ENCODE measurements around the gene SYNPO2. TPM values are rescaled to one million over a fixed set of nuclear protein-coding genes. Genes with fewer than 3 reads are reported as not detected.

SYNPO2 gene
- total and polyA plus RNA-seq, 2 of the 8 experiments (the other 6 are each of a cell fraction or from before 2014, with no cell fraction given): 0.50 to 4.2 TPM

GRCh38 chr4:118839221-118839927, 49.3 kb upstream of the SYNPO2 start:
- H3K36me3 ChIP-seq (ENCODE audit: control insufficient read depth in 2 of 4, insufficient read depth in 4 of 4, low read length in 3 of 4): no peaks in the 10 kb centered on the region
- CTCF ChIA-PET (ENCODE audit: partially characterized antibody): interaction anchor here (0.6 to 3.2 kb wide), 10 partner anchors 8 to 68 kb away, joined by 3 to 12 read pairs (median 4); partner anchors contain the start of gene SYNPO2
- H3K4me1 ChIP-seq (replicated peaks in 1 of 4; ENCODE audit: control insufficient read depth in 3 of 4, insufficient read depth in 4 of 4, low read length in 3 of 4): peaks cover 0 to 9% (median 0%) of the 10 kb centered on the region in 4 experiments; a peak in 2 of 7 replicates
- H4K91ac ChIP-seq (replicated peaks; ENCODE audit: insufficient read length, low read length): no peak overlapping the region
- peak overlapping the region; percentile 8; the same call in 1 of the 2 replicates for H2BK20ac ChIP-seq (ENCODE audit: low read length)
- peak overlapping the region; percentile 78; the same call in 1 of the 2 replicates for H2BK15ac ChIP-seq (ENCODE audit: low read length)
- no peaks in the 10 kb centered on the region for H4K20me1 ChIP-seq (replicated peaks in 1 of 2; ENCODE audit: control insufficient read depth in 1 of 2, insufficient read depth in 2 of 2, low read length in 2 of 2)
- POLR2A ChIA-PET (ENCODE audit: partially characterized antibody): interaction anchor here (1.5 to 5.0 kb wide), 2 partner anchors 11 to 49 kb away, joined by 3 to 32 read pairs; partner anchors contain the start of gene SYNPO2
- H3K79me2 ChIP-seq (ENCODE audit: control insufficient read depth in 1 of 2, insufficient read depth in 2 of 2, low read length in 2 of 2): peaks cover 0 to 11% of the 10 kb centered on the region in 2 experiments; a peak in 2 of 4 replicates
- H3K18ac ChIP-seq (ENCODE audit: extremely low read depth, low read length): no peak overlapping the region
- H2BK120ac ChIP-seq (replicated peaks; ENCODE audit: low read depth, low read length): no peak overlapping the region
- TF ChIP-seq NANOG (IDR thresholded peaks at IDR 0.05; ENCODE audit: insufficient read depth, low read depth, low read length, poor library complexity, severe bottlenecking) (no peak), JUND (IDR thresholded peaks at IDR 0.05; ENCODE audit: low read length) (no peak), SP4 (IDR thresholded peaks at IDR 0.05; ENCODE audit: low read length) (no peak), MAFK (IDR thresholded peaks at IDR 0.05; ENCODE audit: low read depth, low read length) (no peak), POLR2AphosphoS5 (IDR thresholded peaks at IDR 0.05; ENCODE audit: low read depth, low read length) (no peak), SP2 (IDR thresholded peaks at IDR 0.05; ENCODE audit: low read length) (no peak), HDAC6 (IDR thresholded peaks at IDR 0.05; ENCODE audit: low read depth, low read length) (no peak), CBX5 (IDR thresholded peaks at IDR 0.05; ENCODE audit: low read depth, low read length) (no peak), CTCF (IDR thresholded peaks at IDR 0.05; ENCODE audit: control extremely low read depth in 1 of 3, insufficient read depth in 1 of 3, low read depth in 1 of 3, low read length in 3 of 3) (no peak), CEBPB (IDR thresholded peaks at IDR 0.05; ENCODE audit: low read depth, low read length) (no peak), YY1 (IDR thresholded peaks at IDR 0.05; ENCODE audit: low read depth, low read length) (no peak)
- H3K27ac ChIP-seq (ENCODE audit: low read depth, low read length): no peak overlapping the region
- H3K14ac ChIP-seq (ENCODE audit: insufficient read length): no peak overlapping the region
- no peak overlapping the region for H3K23ac ChIP-seq (ENCODE audit: insufficient read length)
- no peak overlapping the region for H3K9ac ChIP-seq (replicated peaks in 1 of 4; ENCODE audit: extremely low read depth in 1 of 4, low read depth in 3 of 4, low read length in 3 of 4)
- H4K5ac ChIP-seq (ENCODE audit: insufficient read length, low read depth, low read length): no peak overlapping the region
- no peak overlapping the region for H3K4me3 ChIP-seq (ENCODE audit: extremely low read depth in 1 of 4, insufficient read depth in 2 of 4, low read depth in 3 of 4, low read length in 4 of 4)
- FAIRE-seq (no peak), DNase-seq (ENCODE audit: low read depth in 1 of 2, low spot score in 2 of 2) (no peak)
- no peaks in the 10 kb centered on the region for H3K9me3 ChIP-seq (ENCODE audit: insufficient read depth in 2 of 2, low read depth in 1 of 2, low read length in 1 of 2)
- no peak overlapping the region for H2BK5ac ChIP-seq (ENCODE audit: low read depth, low read length)
- H3K56ac ChIP-seq (replicated peaks; ENCODE audit: insufficient read length, low read depth, low read length): no peak overlapping the region
- no peak overlapping the region for H3K4me2 ChIP-seq (ENCODE audit: insufficient read depth in 1 of 2, low read depth in 2 of 2, low read length in 2 of 2)
- 0 out of 2 replicates have a peak overlapping the region, but pooled peaks have one; percentile 30 for H2BK12ac ChIP-seq (ENCODE audit: low read depth, low read length)
- H2AFZ ChIP-seq (ENCODE audit: low read length): no peak overlapping the region
- no peak overlapping the region for H4K8ac ChIP-seq (ENCODE audit: extremely low read depth, insufficient read depth, low read length)
- H2AK5ac ChIP-seq (ENCODE audit: low read depth, low read length): no peak overlapping the region
- H3K27me3 ChIP-seq (replicated peaks in 1 of 4; ENCODE audit: control insufficient read depth in 3 of 4, extremely low read depth in 1 of 4, insufficient read depth in 3 of 4, low read length in 3 of 4): no peaks in the 10 kb centered on the region
- H3K4ac ChIP-seq (replicated peaks; ENCODE audit: insufficient read length, low read depth, low read length): no peak overlapping the region
- WGBS, 2 experiments (ENCODE audit: extremely low coverage in 1 of 2, insufficient coverage in 1 of 2, insufficient read length in 1 of 2, insufficient replicate concordance in 2 of 2, low coverage in 1 of 2, low lambda C conversion rate in 2 of 2, missing lambda C conversion rate in 1 of 2): 93% methylated on average over 3 of the region's 3 CpGs; no CpG with 5 or more reads in 1 of the 2 experiments
- no peaks in the 10 kb centered on the region; the same call in 1 of the 2 replicates for H3K79me1 ChIP-seq (ENCODE audit: low read depth, low read length)
- peaks cover 8% of the 10 kb centered on the region; the same call in 1 of the 2 replicates for H3K23me2 ChIP-seq (ENCODE audit: low read depth, low read length)

Data from H1 (cell line).